Measurements from ENCODE around the gene UQCR10. TPM values are rescaled to one million over a fixed set of nuclear protein-coding genes. Genes with fewer than 3 reads are reported as not detected.
"Not testable (repeated sequence)": the region's sequence is repeated elsewhere in the genome, so short reads cannot be mapped to it uniquely, and the experiment has no call there.

The UQCR10 gene
- total RNA-seq, 1 donor from 2014 or later: 381 TPM

DNA sequence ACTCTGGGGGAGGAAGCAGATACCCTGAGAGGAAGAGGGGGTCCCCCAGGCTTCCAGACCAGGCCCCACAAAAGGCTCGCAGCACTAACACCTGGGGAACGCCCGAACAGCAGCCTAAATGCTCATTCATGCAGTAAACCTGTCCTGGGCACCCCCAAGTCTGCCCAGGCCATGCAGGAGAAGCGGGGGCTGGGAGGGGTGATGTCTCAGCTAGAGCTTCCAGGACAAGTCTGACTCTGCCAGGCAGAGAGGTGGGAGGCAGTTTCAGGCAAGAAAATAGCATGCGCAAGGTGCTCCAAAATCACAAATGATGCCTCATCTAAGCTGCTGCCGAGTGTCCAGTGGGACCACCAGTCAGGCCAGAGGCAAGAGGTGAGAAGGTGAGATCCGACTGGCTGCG lies 32.8 kb upstream of the UQCR10 start:
- intact Hi-C loops (cut with DNase I): no loop called here
- no peak for DNase-seq
- ATAC-seq (ENCODE audit: poor library complexity): no peak

DNA sequence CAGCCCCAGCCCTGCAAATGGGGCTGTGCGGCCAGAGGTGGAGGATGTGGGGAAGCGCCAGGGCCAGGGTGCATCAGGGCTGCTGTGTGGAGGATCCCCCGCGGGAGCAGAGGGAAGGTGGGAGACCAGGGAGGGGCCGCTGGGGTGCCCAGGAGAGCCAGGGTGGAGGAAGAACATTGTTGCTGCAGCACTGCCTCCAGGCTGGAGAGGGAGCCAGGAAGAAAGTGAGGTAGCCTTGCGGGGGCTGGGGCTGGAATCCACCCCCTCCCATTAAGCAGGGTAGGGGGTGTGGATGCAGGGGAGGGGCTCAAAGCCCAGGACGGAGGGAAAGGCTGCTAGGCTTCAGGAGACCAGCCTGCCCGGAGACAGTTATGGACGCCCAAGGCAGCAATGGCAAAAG lies 32.3 kb upstream of the UQCR10 start:
- DNase-seq (no peak), ATAC-seq (ENCODE audit: poor library complexity) (no peak)
- intact Hi-C loops (cut with DNase I): no loop called here

GRCh38 chr22:29735416-29735815 lies 31.8 kb upstream of the UQCR10 start:
- intact Hi-C loops (cut with DNase I): no loop called here
- ATAC-seq (ENCODE audit: poor library complexity) (no peak), DNase-seq (no peak)

DNA sequence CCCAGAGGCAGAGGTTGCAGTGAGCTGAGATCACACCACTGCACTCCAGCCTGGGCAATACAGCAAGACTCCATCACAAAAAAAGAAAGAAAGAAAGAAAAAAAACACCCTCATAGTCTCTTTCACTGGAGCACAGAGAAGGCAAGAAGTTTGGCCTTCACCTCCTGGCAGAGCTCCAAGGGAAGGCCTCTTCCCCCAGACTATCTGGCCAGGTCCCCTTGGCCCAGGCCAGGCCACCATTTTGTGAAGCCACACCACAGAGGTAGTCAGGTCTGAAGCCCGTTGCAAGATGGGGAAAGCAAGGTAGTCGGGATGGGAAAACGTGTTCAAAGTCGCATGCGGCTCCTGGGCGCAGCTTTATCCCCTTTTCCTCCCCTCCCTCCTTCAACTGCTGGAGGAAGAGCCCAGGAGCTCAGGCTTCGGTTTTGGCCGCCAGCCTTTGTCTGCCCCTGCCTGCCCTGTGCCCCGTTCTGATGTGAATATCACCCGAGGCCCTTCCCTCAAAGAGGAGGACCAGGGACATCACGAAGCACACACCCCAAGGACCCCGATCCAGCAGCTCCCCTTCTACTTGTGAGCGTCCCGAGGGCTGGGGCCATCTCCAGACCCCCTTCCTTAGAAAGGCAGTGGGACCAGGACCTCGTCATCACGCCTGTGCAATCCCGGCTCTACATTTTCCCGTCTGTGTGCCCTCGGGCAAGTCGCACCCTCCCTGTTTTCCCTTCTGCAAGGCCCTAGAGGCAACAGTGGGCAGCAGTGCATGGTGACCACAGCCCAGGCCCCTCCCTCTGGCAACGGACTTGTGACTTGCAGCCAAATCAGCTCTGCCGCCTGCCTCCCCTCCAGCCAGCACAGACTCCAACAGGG lies 29.7 kb upstream of the UQCR10 start:
- ATAC-seq (ENCODE audit: poor library complexity) (peak; percentile 50), DNase-seq (no peak)
- intact Hi-C loops (cut with DNase I): no loop called here

DNA sequence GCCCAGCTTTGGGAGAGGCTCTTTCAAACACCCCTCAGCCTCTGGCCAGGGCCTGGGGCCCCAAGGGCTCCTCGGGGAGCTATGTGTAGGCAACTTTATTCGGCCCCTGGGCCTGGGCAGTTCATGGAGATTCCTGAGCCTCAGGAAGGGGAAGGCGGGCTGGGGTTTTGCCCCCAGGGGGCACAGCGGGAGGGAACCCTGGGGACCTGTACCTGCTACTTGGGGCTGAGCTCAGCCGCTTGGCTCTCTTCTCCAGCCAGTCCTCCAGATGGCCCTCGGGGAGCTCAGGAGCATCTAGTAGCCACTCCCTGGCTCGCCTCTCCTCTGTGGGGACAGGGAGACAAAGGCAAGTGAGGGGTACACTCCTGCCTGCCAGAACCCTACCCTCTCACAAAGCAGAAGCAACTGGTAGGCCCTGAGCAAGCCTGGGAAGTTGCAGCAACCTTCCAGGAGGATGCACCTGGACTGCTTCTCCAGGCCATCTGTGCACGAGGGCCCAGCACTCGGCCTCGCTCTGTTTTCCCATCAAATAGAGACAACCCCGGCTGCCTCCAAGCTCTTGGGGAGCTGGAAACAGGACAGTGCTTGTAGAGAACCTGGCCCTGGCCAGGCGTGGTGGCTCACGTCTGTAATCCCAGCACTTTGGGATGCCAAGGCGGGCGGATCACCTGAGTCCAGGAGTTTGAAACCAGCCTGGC lies 28.9 kb upstream of the UQCR10 start:
- DNase-seq (no peak), ATAC-seq (ENCODE audit: poor library complexity) (no peak)
- intact Hi-C loops (cut with DNase I): no loop called here

- DNase-seq (no peak), ATAC-seq (ENCODE audit: poor library complexity) (no peak)
Measured at GRCh38 chr22:29739346-29739875, 27.8 kb upstream of the UQCR10 start.

GRCh38 chr22:29740216-29740615 lies 27.0 kb upstream of the UQCR10 start:
- intact Hi-C loops (cut with DNase I): no loop called here
- ATAC-seq (ENCODE audit: poor library complexity) (no peak), DNase-seq (no peak)

More at GRCh38 chr22:29739346-29739875, 27.8 kb upstream of the UQCR10 start:
- intact Hi-C loops (cut with DNase I): no loop called here

DNA sequence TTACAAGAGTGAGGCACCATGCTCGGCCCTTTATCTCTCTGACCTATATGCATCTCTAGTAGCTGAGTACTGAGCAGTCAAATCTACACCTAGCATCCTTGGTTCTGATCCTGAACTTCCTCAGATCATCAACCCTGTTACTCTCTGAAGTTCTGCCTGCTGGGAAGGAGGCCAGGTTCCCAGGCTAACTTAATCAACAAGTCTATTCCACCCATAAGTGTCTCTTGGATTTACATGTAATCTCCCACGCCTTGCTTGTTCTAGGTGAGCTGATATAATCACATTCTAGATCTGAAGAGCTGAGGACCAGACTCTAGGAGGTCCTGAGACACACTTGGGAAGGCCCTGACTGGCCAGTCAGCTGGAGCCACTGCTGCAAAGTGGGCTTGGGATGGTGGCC lies 25.2 kb upstream of the UQCR10 start:
- DNase-seq: no peak
- intact Hi-C loops (cut with DNase I): no loop called here
- ATAC-seq (ENCODE audit: poor library complexity): no peak

GRCh38 chr22:29742326-29742725 lies 24.8 kb upstream of the UQCR10 start:
- ATAC-seq (ENCODE audit: poor library complexity) (no peak), DNase-seq (no peak)
- intact Hi-C loops (cut with DNase I): no loop called here

DNA sequence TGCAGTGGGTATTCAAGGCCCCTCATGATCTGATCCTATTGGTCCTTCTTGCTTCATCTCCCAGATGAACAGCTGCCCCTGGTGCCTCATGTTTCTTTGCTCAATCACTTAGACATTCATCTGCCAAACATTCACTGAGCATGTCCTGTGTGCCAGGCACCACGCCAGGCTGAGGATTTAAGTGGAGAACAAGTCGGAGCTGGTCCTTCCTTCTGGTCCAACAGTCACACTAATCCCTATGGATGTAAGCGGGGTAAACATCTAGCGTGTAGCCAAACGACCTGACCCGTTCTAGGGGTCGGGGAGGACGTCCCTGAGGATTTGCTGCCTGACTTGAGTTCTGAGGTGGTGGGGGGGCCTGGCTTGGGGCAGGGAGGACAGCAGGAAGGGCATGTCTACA lies 22.3 kb upstream of the UQCR10 start:
- intact Hi-C loops (cut with DNase I): no loop called here
- ATAC-seq (ENCODE audit: poor library complexity) (peak; percentile 20), DNase-seq (peak; percentile 58)

DNA sequence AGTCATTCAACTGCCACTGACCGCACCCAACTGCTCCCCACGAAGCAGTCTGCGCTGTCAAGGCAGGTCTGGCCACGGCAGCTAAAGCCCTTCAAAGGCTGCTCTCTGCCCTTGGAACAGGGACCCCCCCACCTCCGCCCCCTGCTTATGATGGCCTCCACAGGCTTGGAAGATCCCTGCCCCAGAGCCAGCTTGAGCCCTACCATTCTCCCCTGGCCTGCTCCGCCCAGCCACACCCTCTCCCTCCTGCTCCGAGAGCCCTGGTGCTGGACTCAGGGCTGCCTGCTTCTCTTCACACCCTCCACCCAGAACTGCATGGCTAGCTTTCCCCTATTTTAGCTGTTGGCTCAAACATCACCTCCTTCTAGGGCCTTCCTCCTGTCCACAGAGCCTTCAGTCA lies 19.3 kb upstream of the UQCR10 start:
- DNase-seq: no peak
- ATAC-seq (ENCODE audit: poor library complexity): no peak
- intact Hi-C loops (cut with DNase I): no loop called here

- DNase-seq (no peak), ATAC-seq (ENCODE audit: poor library complexity) (no peak)
- intact Hi-C loops (cut with DNase I): no loop called here
Measured at GRCh38 chr22:29748248-29748893, 18.8 kb upstream of the UQCR10 start.

GRCh38 chr22:29750029-29750428 lies 17.1 kb upstream of the UQCR10 start:
- intact Hi-C loops (cut with DNase I): no loop called here
- ATAC-seq (ENCODE audit: poor library complexity) (no peak), DNase-seq (no peak)

DNA sequence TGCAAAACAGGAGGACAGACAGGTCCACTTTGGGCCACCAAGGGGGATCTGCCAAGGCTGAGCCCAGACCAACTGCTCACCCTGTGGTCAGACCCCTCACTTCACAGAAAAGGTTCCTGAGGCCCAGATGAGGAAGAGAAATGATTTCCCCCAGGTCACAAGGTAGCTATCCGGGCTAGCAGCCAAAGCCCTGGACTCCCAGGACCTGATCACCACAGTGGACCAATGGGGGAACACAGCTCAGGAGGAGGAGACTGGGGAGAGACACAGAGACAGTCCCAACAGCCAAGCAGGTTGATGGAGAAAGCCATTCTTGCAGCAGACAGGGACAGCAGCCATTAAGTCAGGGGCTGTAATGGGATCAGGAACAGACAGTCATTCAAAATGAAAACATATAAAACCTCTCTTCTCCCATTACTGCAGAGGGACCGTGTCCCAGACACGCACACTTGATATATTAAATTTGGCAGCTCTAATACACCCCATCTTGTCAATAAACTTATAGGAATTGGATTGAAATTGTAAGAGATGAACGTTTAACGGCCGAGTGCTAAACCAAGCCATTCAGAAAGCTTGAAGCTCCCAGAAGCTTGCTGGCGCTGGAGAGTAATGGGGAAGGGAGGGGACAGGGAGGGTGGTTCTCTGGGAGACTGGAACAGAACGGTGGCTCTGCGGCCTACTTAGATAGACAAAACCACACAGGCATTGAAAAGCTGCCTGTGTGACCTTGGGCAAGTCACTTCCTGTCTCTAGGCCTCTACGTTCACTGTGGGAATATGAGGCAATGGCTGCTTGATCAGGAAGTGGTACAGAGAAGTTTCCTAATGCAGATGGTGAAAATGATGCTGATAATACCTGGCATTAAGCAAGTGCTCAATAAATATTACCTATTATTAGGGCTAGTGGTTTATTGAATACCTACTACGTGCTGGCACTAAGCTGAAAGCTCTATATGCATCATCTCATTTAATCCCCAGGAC lies 16.3 kb upstream of the UQCR10 start:
- no peak for DNase-seq
- intact Hi-C loops (cut with DNase I): no loop called here
- peak; percentile 31 for ATAC-seq (ENCODE audit: poor library complexity)

GRCh38 chr22:29751669-29752068 lies 15.5 kb upstream of the UQCR10 start:
- intact Hi-C loops (cut with DNase I): no loop called here
- DNase-seq (no peak), ATAC-seq (ENCODE audit: poor library complexity) (no peak)

- intact Hi-C loops (cut with DNase I): no loop called here
- DNase-seq (no peak), ATAC-seq (ENCODE audit: poor library complexity) (no peak)
Measured at GRCh38 chr22:29753808-29754657, 13.1 kb upstream of the UQCR10 start.

DNA sequence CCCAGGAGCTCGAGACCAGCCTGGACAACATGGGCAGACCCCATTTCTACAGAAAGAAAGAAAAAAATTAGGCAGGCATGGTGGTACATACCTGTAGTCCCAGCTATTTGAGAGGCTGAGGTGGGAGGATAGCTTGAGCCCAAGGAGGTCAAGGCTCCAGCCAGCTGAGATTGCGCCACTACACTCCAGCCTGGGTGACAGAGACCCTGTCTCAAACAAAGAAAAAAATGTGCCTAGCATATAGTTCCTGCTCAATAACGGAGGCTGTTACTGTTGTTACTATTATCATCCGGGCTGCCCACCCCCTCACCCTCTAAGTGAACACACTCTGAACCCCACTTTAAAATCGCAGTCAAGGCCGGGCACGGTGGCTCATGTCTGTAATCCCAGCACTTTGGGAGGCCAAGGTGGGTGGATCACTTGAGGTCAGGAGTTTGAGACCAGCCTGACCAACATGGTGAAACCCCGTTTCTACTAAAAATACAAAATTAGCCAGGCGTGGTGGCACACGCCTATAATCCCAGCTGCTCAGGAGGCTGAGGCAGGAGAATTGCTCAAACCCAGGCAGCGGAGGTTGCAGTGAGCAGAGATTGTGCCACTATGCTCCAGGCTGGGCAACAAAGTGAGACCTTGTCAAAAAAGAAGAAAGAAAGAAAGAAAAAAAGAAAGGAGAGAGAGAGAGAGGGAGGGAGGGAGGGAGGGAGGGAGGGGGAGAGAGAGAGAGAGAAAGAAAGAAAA lies 12.3 kb upstream of the UQCR10 start:
- ATAC-seq (ENCODE audit: poor library complexity); intact Hi-C loops (cut with DNase I); DNase-seq: not testable (repeated sequence)
